IMR-90 (cell line): Measurements from ENCODE around the gene PLOD1. TPM values are rescaled to one million over a fixed set of nuclear protein-coding genes. Genes with fewer than 3 reads are reported as not detected.

Experiments
- ATAC-seq: fragments of 200-7000 bp; cut with Tn5 transposase; 2 replicates; pipeline ENCODE4 v1.9.1; 2020; ENCODE audit warnings: low read depth, mild to moderate bottlenecking, moderate library complexity
- BruUV-seq: library from RNA; stranded (reverse); fragments of 400-500 nt; replicated peaks from 2 replicates; lab custom pipeline; 2021; lab: Mats Ljungman, UMichigan
- CTCF ChIA-PET: fragments of 300-600 bp; formaldehyde crosslinking; extraction: SDS; loops from one replicate; lab custom pipeline; 2021; ENCODE audit warnings: antibody characterized with exemption; lab: Yijun Ruan, JAX
- POLR2A ChIA-PET: fragments of 300-600 bp; sonication (Branson Sonifier 250); formaldehyde crosslinking; loops from one replicate; lab custom pipeline; 2022; ENCODE audit warnings: antibody characterized with exemption; ENCODE audit not compliant: unreplicated experiment; lab: Charles Lee
- DNase-seq: peaks from one replicate; pipeline ENCODE4 v3.0.0; 2013
- H2AFZ ChIP-seq: replicated peaks from 2 replicates; pipeline ENCODE3; 2013; ENCODE audit warnings: low read length, mild to moderate bottlenecking; ENCODE audit not compliant: poor library complexity
- H2AK5ac ChIP-seq: 2 replicates; pipeline ENCODE4 v1.6.1; 2013; ENCODE audit warnings: low read depth, low read length, inconsistent platforms
- H2AK9ac ChIP-seq: replicated peaks from 2 replicates; pipeline ENCODE3; 2013; ENCODE audit warnings: mild to moderate bottlenecking, low read depth, low read length, moderate library complexity; ENCODE audit not compliant: poor library complexity
- H2BK120ac ChIP-seq: 2 replicates; pipeline ENCODE4 v1.6.1; 2013; ENCODE audit warnings: low read depth, low read length, inconsistent platforms
- H2BK15ac ChIP-seq: 3 replicates; pipeline ENCODE4 v1.6.1; 2013; ENCODE audit warnings: low read depth, low read length, inconsistent platforms
- H2BK20ac ChIP-seq: 2 replicates; pipeline ENCODE4 v1.6.1; 2013; ENCODE audit warnings: low read depth, mild to moderate bottlenecking, inconsistent platforms, low read length, moderate library complexity
- H2BK5ac ChIP-seq: 2 replicates; pipeline ENCODE4 v1.6.1; 2013; ENCODE audit warnings: mild to moderate bottlenecking, low read depth, low read length, inconsistent platforms; ENCODE audit not compliant: poor library complexity, severe bottlenecking
- H3K14ac ChIP-seq: replicated peaks from 2 replicates; pipeline ENCODE4 v1.6.1; 2013; ENCODE audit warnings: low read depth, low read length, inconsistent platforms
- H3K18ac ChIP-seq: 2 replicates; pipeline ENCODE4 v1.6.1; 2013; ENCODE audit warnings: low read depth, low read length, control low read depth
- H3K23ac ChIP-seq: 2 replicates; pipeline ENCODE4 v1.6.1; 2013; ENCODE audit warnings: low read depth, low read length, inconsistent platforms
- H3K27ac ChIP-seq: 2 replicates; pipeline ENCODE4 v1.5.1; 2013; ENCODE audit warnings: mild to moderate bottlenecking, control low read depth, low read length; ENCODE audit not compliant: insufficient read depth
- H3K27me3 ChIP-seq: 2 replicates; pipeline ENCODE4 v1.6.1; 2013; ENCODE audit warnings: low read length; ENCODE audit not compliant: control insufficient read depth, insufficient read depth
- H3K36me3 ChIP-seq: 2 replicates; pipeline ENCODE4 v1.6.1; 2013; ENCODE audit warnings: low read length, mixed read lengths; ENCODE audit not compliant: control insufficient read depth, insufficient read depth
- H3K4ac ChIP-seq: 2 replicates; pipeline ENCODE4 v1.6.1; 2013; ENCODE audit warnings: low read depth, low read length, inconsistent platforms
- H3K4me1 ChIP-seq: 2 replicates; pipeline ENCODE4 v1.6.1; 2013; ENCODE audit warnings: low read length, mixed read lengths; ENCODE audit not compliant: control insufficient read depth, insufficient read depth
- H3K4me2 ChIP-seq: 2 replicates; pipeline ENCODE4 v1.6.1; 2013; ENCODE audit warnings: low read depth, mild to moderate bottlenecking, control low read depth, low read length, moderate library complexity
- H3K4me3 ChIP-seq: 2 replicates; pipeline ENCODE4 v1.5.1; 2013; ENCODE audit warnings: low read depth, mild to moderate bottlenecking, control low read depth, low read length, moderate library complexity; ENCODE audit not compliant: insufficient read depth
- H3K56ac ChIP-seq: 2 replicates; pipeline ENCODE4 v1.6.1; 2013; ENCODE audit warnings: low read length, inconsistent platforms; ENCODE audit not compliant: insufficient read depth; ENCODE audit errors: extremely low read depth
- H3K79me1 ChIP-seq, 2 experiments: 2 replicates each; pipeline ENCODE4 v1.6.1; 2013; ENCODE audit warnings: low read length in 2 of 2, inconsistent platforms in 1 of 2, low read depth in 1 of 2
- H3K9ac ChIP-seq: 2 replicates; pipeline ENCODE4 v1.6.1; 2013; ENCODE audit warnings: low read depth, low read length, control low read depth
- H3K9me1 ChIP-seq: 2 replicates; pipeline ENCODE4 v1.6.1; 2013; ENCODE audit warnings: low read length, inconsistent platforms; ENCODE audit not compliant: insufficient read depth
- H3K9me3 ChIP-seq: 2 replicates; pipeline ENCODE4 v1.6.1; 2013; ENCODE audit warnings: low read length; ENCODE audit not compliant: control insufficient read depth, insufficient read depth
- H4K20me1 ChIP-seq: 2 replicates; pipeline ENCODE4 v1.6.1; 2013; ENCODE audit warnings: low read length, inconsistent platforms; ENCODE audit not compliant: insufficient read depth
- H4K5ac ChIP-seq: 2 replicates; pipeline ENCODE4 v1.6.1; 2013; ENCODE audit warnings: mild to moderate bottlenecking, low read depth, low read length, control low read depth
- H4K8ac ChIP-seq, 2 experiments: 2 replicates each; pipeline ENCODE4 v1.6.1; 2013; ENCODE audit warnings: low read depth in 2 of 2, low read length in 2 of 2, control low read depth in 1 of 2, inconsistent platforms in 1 of 2
- H4K91ac ChIP-seq: 2 replicates; pipeline ENCODE4 v1.6.1; 2013; ENCODE audit warnings: low read depth, low read length, inconsistent platforms; ENCODE audit not compliant: insufficient read depth
- CEBPB ChIP-seq: IDR thresholded peaks from 2 replicates; pipeline ENCODE4 v1.6.1; 2012; ENCODE audit warnings: low read depth, low read length, improper control_type of control experiment
- FOS ChIP-seq: fragments of 150-350 bp; IDR thresholded peaks from 2 replicates; pipeline ENCODE4 v1.6.1; 2016; ENCODE audit warnings: low read depth, low read length
- MAFK ChIP-seq: IDR thresholded peaks from 2 replicates; pipeline ENCODE4 v1.6.1; 2012; ENCODE audit warnings: low read depth, low read length, improper control_type of control experiment
- NFE2L2 ChIP-seq: fragments of 150-350 bp; IDR thresholded peaks from 2 replicates; pipeline ENCODE4 v1.6.1; 2016; ENCODE audit warnings: low read depth, mild to moderate bottlenecking, low read length
- POLR2A ChIP-seq: IDR thresholded peaks from 2 replicates; pipeline ENCODE4 v1.6.1; 2012; ENCODE audit warnings: mild to moderate bottlenecking, low read depth, low read length
- USF2 ChIP-seq: fragments of 150-350 bp; IDR thresholded peaks from 2 replicates; pipeline ENCODE4 v1.6.1; 2017; ENCODE audit warnings: mild to moderate bottlenecking, antibody characterized with exemption, low read length, low read depth
- WGBS, 2 experiments: methylation state at CpG; one replicate each; pipeline versions ENCODE4 v1.1.5 to v1.1.7; 2013; ENCODE audit warnings: missing lambda C conversion rate in 2 of 2; ENCODE audit not compliant: insufficient read length in 1 of 2; ENCODE audit errors: extremely low coverage in 2 of 2; 5-methylcytosine and 5-hydroxymethylcytosine counted together
- dilution Hi-C: fragments of 300-500 bp; cut with HindIII; formaldehyde crosslinking; loops from one replicate; pipeline ENCODE4 v1.14.3; 2018; ENCODE audit warnings: low sequenced_read_pairs; ENCODE audit not compliant: unreplicated experiment
- in situ Hi-C: fragments of 300-500 bp; cut with MboI; formaldehyde crosslinking; loops from 3 replicates; pipeline ENCODE4 v1.14.3; 2019; ENCODE audit warnings: low sequenced_read_pairs, inconsistent platforms, mixed read lengths
- intact Hi-C: fragments of 100-400 bp; cut with micrococcal nuclease; formaldehyde crosslinking; loops from 2 replicates; pipeline ENCODE4 v1.10.0; 2022
- polyA plus RNA-seq, 3 experiments: library from polyadenylated mRNA; depleted of rRNA; stranded (reverse); fragments of >200 nt; gene quantifications; 2 replicates each; pipeline ENCODE4 v1.2.3, GENCODE V29; 2012; ENCODE audit warnings: low replicate concordance in 1 of 3
- total RNA-seq: library from RNA; depleted of rRNA; stranded (reverse); fragments of >200 nt; gene quantifications from 2 replicates; pipeline ENCODE4 v1.2.3, GENCODE V29; 2012

The PLOD1 gene
- total and polyA plus RNA-seq, 2 of the 4 experiments (the other 2 are of a cell fraction) = 283 to 609 TPM

- no peak overlapping the region for H3K4me3 ChIP-seq
Measured at GRCh38 chr1:12003762-12004161, 69.2 kb downstream of the PLOD1 start.

More at GRCh38 chr1:12003762-12004161, 69.2 kb downstream of the PLOD1 start:
- no peak overlapping the region for H4K5ac ChIP-seq
- no peak overlapping the region for H2AFZ ChIP-seq
- no peak overlapping the region for H4K8ac ChIP-seq
- H2AK9ac ChIP-seq = no peak overlapping the region
- H2AK5ac ChIP-seq = no peak overlapping the region
- no peak overlapping the region for H3K56ac ChIP-seq
- H4K91ac ChIP-seq = no peak overlapping the region
- DNase-seq (no peak), ATAC-seq (no peak)
- ChIA-PET POLR2A (no interaction called here), CTCF (no interaction called here)
- no peak overlapping the region for H3K23ac ChIP-seq
- TF ChIP-seq NFE2L2 (no peak), MAFK (no peak), USF2 (no peak), CEBPB (no peak), POLR2A (no peak), FOS (no peak)
- H2BK120ac ChIP-seq = no peak overlapping the region
- H3K79me1 ChIP-seq = 0 out of 4 replicates have a peak, but pooled peaks cover 0 to 2% of the 10 kb centered on the region in 2 experiments
- peaks cover 2% of the 10 kb centered on the region; the same call in 1 of the 2 replicates for H3K4me1 ChIP-seq
- intact Hi-C loops (no loop called here), dilution Hi-C loops (no loop called here), in situ Hi-C loops (no loop called here)
- H2BK15ac ChIP-seq = no peak overlapping the region
- H2BK5ac ChIP-seq = no peak overlapping the region
- H3K36me3 ChIP-seq = peaks cover 66% of the 10 kb centered on the region
- no peak overlapping the region for H2BK20ac ChIP-seq
- H3K18ac ChIP-seq = no peak overlapping the region
- no TSS peak for BruUV-seq
- no peaks in the 10 kb centered on the region for H3K9me3 ChIP-seq
- H4K20me1 ChIP-seq = no peaks in the 10 kb centered on the region
- no peaks in the 10 kb centered on the region for H3K27me3 ChIP-seq
- no peak overlapping the region for H3K9ac ChIP-seq
- no peak overlapping the region for H3K4ac ChIP-seq
- no peak overlapping the region for H3K27ac ChIP-seq
- H3K4me2 ChIP-seq = no peak overlapping the region
- 100% methylated on average over 3 of the region's 12 CpGs; no CpG with 5 or more reads in 1 of the 2 experiments for WGBS, 2 experiments
- H3K14ac ChIP-seq = no peak overlapping the region
- H3K9me1 ChIP-seq = peaks cover 4% of the 10 kb centered on the region; the same call in 1 of the 2 replicates
